ENCODE data around the gene FHIT.
"Not testable (repeated sequence)": the region's sequence is repeated elsewhere in the genome, so short reads cannot be mapped to it uniquely, and the experiment has no call there.

- not testable (repeated sequence) for TF ChIP-seq POLR2A (IDR thresholded peaks at IDR 0.05; ENCODE audit: low read length); GATA1 (IDR thresholded peaks at IDR 0.05; ENCODE audit: low read depth, low read length)
These were observed 234.2 kb downstream of the FHIT start for GRCh38 chr3:61017028-61017427.

All from erythroblast (primary cell).